ENCODE results near the gene CTIF. TPM values are rescaled to one million over a fixed set of nuclear protein-coding genes. Genes with fewer than 3 reads are reported as not detected.
A peak's percentile ranks its signal among the peaks of the same experiment; 100 is the strongest.

The CTIF gene
- total and polyA plus RNA-seq, 4 experiments from 2014 or later = 5.2 to 6.5 TPM; not detected in 2

- H3K4me1 ChIP-seq (ENCODE audit: insufficient read depth, low read length) = no peaks in the 10 kb centered on the region
- CTCF ChIA-PET (ENCODE audit: partially characterized antibody) = no interaction called here
- no peaks in the 10 kb centered on the region for H3K36me3 Mint-ChIP-seq
- H3K9me3 Mint-ChIP-seq = peaks cover 0 to 1% (median 0%) of the 10 kb centered on the region in 8 donors
- H3K4me3 ChIP-seq (ENCODE audit: low read length in 2 of 2) = no peak overlapping the region
- intact Hi-C loops (cut with micrococcal nuclease) = no loop called here
- peaks cover 2 to 8% (median 6%) of the 10 kb centered on the region in 4 donors for H3K4me1 Mint-ChIP-seq
- POLR2A ChIA-PET (ENCODE audit: partially characterized antibody) = no interaction called here
- H3K9me3 ChIP-seq (ENCODE audit: control insufficient read depth in 1 of 2, low read length in 2 of 2) = no peaks in the 10 kb centered on the region
- no peak for DNase-seq
- H3K27me3 ChIP-seq (ENCODE audit: insufficient read depth, low read length) = no peaks in the 10 kb centered on the region
- H3K27ac ChIP-seq (ENCODE audit: low read depth, low read length) = no peak overlapping the region
- H3K27ac Mint-ChIP-seq = peak overlapping the region in 1 of 7 donors; percentile 7
- H3K36me3 ChIP-seq (ENCODE audit: insufficient read depth, low read length) = no peaks in the 10 kb centered on the region
- no peaks in the 10 kb centered on the region for H3K27me3 Mint-ChIP-seq
- H3K4me3 Mint-ChIP-seq = no peak overlapping the region
These were observed 349.3 kb downstream of the CTIF start for GRCh38 chr18:48887905-48888772.

DNA sequence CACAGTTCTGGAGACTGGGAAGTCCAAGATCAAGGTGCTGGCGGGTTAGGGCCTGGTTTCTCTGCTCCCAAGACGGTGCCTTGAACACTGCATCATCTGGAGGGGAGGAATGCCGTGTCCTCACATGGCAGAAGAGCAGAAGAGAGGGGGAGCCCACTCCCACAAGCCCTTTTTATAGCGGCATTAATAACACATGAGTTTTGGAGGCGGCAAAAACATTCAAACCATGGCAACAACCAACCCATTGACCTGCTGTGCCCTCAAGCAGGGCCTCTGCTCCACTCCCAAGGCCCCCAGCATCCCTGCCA lies 349.9 kb downstream of the CTIF start:
- Histone ChIP-seq H3K4me3 (ENCODE audit: low read length in 2 of 2) (no peak overlapping the region), H3K4me1 (ENCODE audit: insufficient read depth, low read length) (no peaks in the 10 kb centered on the region), H3K27me3 (ENCODE audit: insufficient read depth, low read length) (no peaks in the 10 kb centered on the region), H3K9me3 (ENCODE audit: control insufficient read depth in 1 of 2, low read length in 2 of 2) (no peaks in the 10 kb centered on the region), H3K36me3 (ENCODE audit: insufficient read depth, low read length) (no peaks in the 10 kb centered on the region), H3K27ac (ENCODE audit: low read depth, low read length) (no peak overlapping the region)
- Mint-ChIP-seq H3K4me1 (peaks cover 2 to 8% (median 6%) of the 10 kb centered on the region in 4 donors), H3K9me3 (peaks cover 0 to 1% (median 0%) of the 10 kb centered on the region in 8 donors), H3K27me3 (no peaks in the 10 kb centered on the region), H3K4me3 (no peak overlapping the region), H3K27ac (no peak overlapping the region), H3K36me3 (no peaks in the 10 kb centered on the region)
- intact Hi-C loops (cut with micrococcal nuclease) = no loop called here
- no peak for DNase-seq
- ChIA-PET CTCF (ENCODE audit: partially characterized antibody) (no interaction called here), POLR2A (ENCODE audit: partially characterized antibody) (no interaction called here)

GRCh38 chr18:48889115-48889941 lies 350.5 kb downstream of the CTIF start:
- no peak for DNase-seq
- H3K27ac Mint-ChIP-seq = peak overlapping the region in 1 of 7 donors; percentile 52
- CTCF ChIA-PET (ENCODE audit: partially characterized antibody) = no interaction called here

DNA sequence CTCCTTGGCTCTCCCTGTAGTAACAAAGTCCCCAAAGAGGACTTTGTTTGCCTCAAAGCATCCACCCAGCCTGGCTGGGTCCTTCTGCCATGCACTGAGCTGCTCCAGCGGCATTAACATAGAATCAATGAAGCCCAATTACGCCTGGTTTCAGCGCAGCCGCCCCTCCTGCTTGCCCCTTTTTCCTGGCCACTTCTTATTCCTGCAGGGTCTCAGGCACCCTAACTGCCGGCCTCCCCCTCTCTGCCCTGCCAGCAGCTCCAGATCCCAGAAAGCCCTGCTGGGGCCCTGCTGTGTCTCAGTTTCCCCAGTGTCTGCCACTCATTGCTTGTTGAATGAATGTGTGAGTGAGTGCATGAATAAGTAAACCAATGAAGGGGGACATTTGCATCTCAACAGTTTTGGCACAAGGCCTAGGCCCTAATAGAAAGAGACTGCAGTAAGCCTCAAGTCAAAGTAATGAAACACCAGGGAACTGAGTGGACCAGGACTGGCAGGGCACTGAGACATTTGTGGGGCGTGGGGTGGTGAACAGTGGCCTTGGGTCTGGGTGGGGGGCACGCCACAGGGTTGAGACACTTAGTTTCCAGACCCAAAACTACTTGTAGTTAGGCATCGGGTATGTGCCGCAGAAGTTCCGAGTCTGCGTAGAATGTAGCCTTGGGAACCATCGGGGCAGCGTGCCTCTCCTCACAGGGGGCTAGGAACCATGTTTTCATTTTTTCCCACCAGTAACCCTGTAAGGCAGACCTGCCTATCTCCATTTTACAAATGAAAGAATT lies 351.3 kb downstream of the CTIF start:
- H3K4me3 Mint-ChIP-seq = no peak overlapping the region
- no peaks in the 10 kb centered on the region for H3K27me3 Mint-ChIP-seq
- H3K4me1 Mint-ChIP-seq = peaks cover 0 to 8% (median 3%) of the 10 kb centered on the region in 4 donors
- Histone ChIP-seq H3K27me3 (ENCODE audit: insufficient read depth, low read length) (no peaks in the 10 kb centered on the region), H3K27ac (ENCODE audit: low read depth, low read length) (no peak overlapping the region), H3K36me3 (ENCODE audit: insufficient read depth, low read length) (no peaks in the 10 kb centered on the region), H3K4me1 (ENCODE audit: insufficient read depth, low read length) (no peaks in the 10 kb centered on the region), H3K9me3 (ENCODE audit: control insufficient read depth in 1 of 2, low read length in 2 of 2) (no peaks in the 10 kb centered on the region), H3K4me3 (ENCODE audit: low read length in 2 of 2) (no peak overlapping the region)
- ChIA-PET CTCF (ENCODE audit: partially characterized antibody) (no interaction called here), POLR2A (ENCODE audit: partially characterized antibody) (no interaction called here)
- no peak for DNase-seq
- H3K36me3 Mint-ChIP-seq = no peaks in the 10 kb centered on the region
- H3K27ac Mint-ChIP-seq = peak overlapping the region in 1 of 7 donors; percentile 79
- intact Hi-C loops (cut with micrococcal nuclease) = no loop called here
- peaks cover 0 to 1% (median 0%) of the 10 kb centered on the region in 8 donors for H3K9me3 Mint-ChIP-seq

More at GRCh38 chr18:48889115-48889941, 350.5 kb downstream of the CTIF start:
- Histone ChIP-seq H3K36me3 (ENCODE audit: insufficient read depth, low read length) (no peaks in the 10 kb centered on the region), H3K9me3 (ENCODE audit: control insufficient read depth in 1 of 2, low read length in 2 of 2) (no peaks in the 10 kb centered on the region), H3K4me3 (ENCODE audit: low read length in 2 of 2) (no peak overlapping the region), H3K4me1 (ENCODE audit: insufficient read depth, low read length) (no peaks in the 10 kb centered on the region), H3K27me3 (ENCODE audit: insufficient read depth, low read length) (no peaks in the 10 kb centered on the region), H3K27ac (ENCODE audit: low read depth, low read length) (no peak overlapping the region)
- POLR2A ChIA-PET (ENCODE audit: partially characterized antibody) = no interaction called here
- no peak overlapping the region for H3K4me3 Mint-ChIP-seq
- H3K36me3 Mint-ChIP-seq = no peaks in the 10 kb centered on the region
- peaks cover 0 to 1% (median 0%) of the 10 kb centered on the region in 8 donors for H3K9me3 Mint-ChIP-seq
- intact Hi-C loops (cut with micrococcal nuclease) = no loop called here
- H3K4me1 Mint-ChIP-seq = peaks cover 2 to 8% (median 5%) of the 10 kb centered on the region in 4 donors
- no peaks in the 10 kb centered on the region for H3K27me3 Mint-ChIP-seq

- intact Hi-C loops (cut with micrococcal nuclease) = no loop called here
- Histone ChIP-seq H3K9me3 (ENCODE audit: control insufficient read depth in 1 of 2, low read length in 2 of 2) (no peaks in the 10 kb centered on the region), H3K27me3 (ENCODE audit: insufficient read depth, low read length) (no peaks in the 10 kb centered on the region), H3K4me3 (ENCODE audit: low read length in 2 of 2) (no peak overlapping the region), H3K4me1 (ENCODE audit: insufficient read depth, low read length) (no peaks in the 10 kb centered on the region), H3K36me3 (ENCODE audit: insufficient read depth, low read length) (no peaks in the 10 kb centered on the region), H3K27ac (ENCODE audit: low read depth, low read length) (no peak overlapping the region)
- POLR2A ChIA-PET (ENCODE audit: partially characterized antibody) = no interaction called here
- no peak for DNase-seq
- CTCF ChIA-PET (ENCODE audit: partially characterized antibody) = no interaction called here
- H3K27me3 Mint-ChIP-seq = no peaks in the 10 kb centered on the region
- no peak overlapping the region for H3K27ac Mint-ChIP-seq
- no peaks in the 10 kb centered on the region for H3K36me3 Mint-ChIP-seq
- H3K4me1 Mint-ChIP-seq = peaks cover 1 to 12% (median 7%) of the 10 kb centered on the region in 4 donors
- no peak overlapping the region for H3K4me3 Mint-ChIP-seq
- H3K9me3 Mint-ChIP-seq = peaks cover 0 to 1% (median 0%) of the 10 kb centered on the region in 8 donors
These were observed 352.9 kb downstream of the CTIF start for GRCh38 chr18:48891721-48892120.

GRCh38 chr18:48892146-48892855 lies 353.5 kb downstream of the CTIF start:
- H3K9me3 ChIP-seq (ENCODE audit: control insufficient read depth in 1 of 2, low read length in 2 of 2) = no peaks in the 10 kb centered on the region
- POLR2A ChIA-PET (ENCODE audit: partially characterized antibody) = no interaction called here
- Mint-ChIP-seq H3K27me3 (no peaks in the 10 kb centered on the region), H3K4me1 (peaks cover 5 to 10% (median 7%) of the 10 kb centered on the region in 4 donors), H3K36me3 (no peaks in the 10 kb centered on the region), H3K4me3 (no peak overlapping the region), H3K27ac (peak overlapping the region in 1 of 7 donors; percentile 0), H3K9me3 (peaks cover 0 to 1% (median 0%) of the 10 kb centered on the region in 8 donors)
- H3K4me1 ChIP-seq (ENCODE audit: insufficient read depth, low read length) = no peaks in the 10 kb centered on the region
- no peak for DNase-seq
- H3K36me3 ChIP-seq (ENCODE audit: insufficient read depth, low read length) = no peaks in the 10 kb centered on the region
- no peaks in the 10 kb centered on the region for H3K27me3 ChIP-seq (ENCODE audit: insufficient read depth, low read length)
- intact Hi-C loops (cut with micrococcal nuclease) = no loop called here
- H3K4me3 ChIP-seq (ENCODE audit: low read length in 2 of 2) = no peak overlapping the region
- H3K27ac ChIP-seq (ENCODE audit: low read depth, low read length) = no peak overlapping the region
- CTCF ChIA-PET (ENCODE audit: partially characterized antibody) = no interaction called here

All from CD4-positive, alpha-beta memory T cell (primary cell).